GM12874 (cell line): ENCODE results near the gene CABP1.

Source experiments
- TF ChIP-seq, protein P1 (sequence below): IDR thresholded peaks from 2 replicates; pipeline ENCODE4 v1.5.1; 2011; ENCODE audit warnings: low read depth, mild to moderate bottlenecking, control low read depth, low read length, moderate library complexity; ENCODE audit not compliant: insufficient read depth

Gene CABP1

DNA sequence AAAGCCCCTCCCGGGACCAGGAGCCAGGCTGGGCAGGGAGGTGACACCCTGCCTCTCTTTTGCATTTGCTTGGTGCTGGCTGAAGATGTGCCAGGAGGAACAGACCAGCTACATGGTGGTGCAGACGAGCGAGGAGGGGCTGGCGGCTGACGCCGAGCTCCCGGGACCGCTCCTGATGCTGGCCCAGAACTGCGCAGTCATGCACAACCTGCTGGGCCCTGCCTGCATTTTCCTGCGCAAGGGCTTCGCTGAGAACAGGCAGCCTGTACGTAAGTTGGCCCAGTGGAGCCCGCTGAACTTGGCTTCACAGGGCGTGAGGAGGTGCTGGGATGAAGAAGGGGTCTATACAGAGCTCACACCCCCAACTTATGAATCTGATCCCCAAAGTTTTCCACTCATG, 15.6 kb downstream of the CABP1 start:
- TF ChIP-seq, protein P1, sequence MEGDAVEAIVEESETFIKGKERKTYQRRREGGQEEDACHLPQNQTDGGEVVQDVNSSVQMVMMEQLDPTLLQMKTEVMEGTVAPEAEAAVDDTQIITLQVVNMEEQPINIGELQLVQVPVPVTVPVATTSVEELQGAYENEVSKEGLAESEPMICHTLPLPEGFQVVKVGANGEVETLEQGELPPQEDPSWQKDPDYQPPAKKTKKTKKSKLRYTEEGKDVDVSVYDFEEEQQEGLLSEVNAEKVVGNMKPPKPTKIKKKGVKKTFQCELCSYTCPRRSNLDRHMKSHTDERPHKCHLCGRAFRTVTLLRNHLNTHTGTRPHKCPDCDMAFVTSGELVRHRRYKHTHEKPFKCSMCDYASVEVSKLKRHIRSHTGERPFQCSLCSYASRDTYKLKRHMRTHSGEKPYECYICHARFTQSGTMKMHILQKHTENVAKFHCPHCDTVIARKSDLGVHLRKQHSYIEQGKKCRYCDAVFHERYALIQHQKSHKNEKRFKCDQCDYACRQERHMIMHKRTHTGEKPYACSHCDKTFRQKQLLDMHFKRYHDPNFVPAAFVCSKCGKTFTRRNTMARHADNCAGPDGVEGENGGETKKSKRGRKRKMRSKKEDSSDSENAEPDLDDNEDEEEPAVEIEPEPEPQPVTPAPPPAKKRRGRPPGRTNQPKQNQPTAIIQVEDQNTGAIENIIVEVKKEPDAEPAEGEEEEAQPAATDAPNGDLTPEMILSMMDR, result no peak

DNA sequence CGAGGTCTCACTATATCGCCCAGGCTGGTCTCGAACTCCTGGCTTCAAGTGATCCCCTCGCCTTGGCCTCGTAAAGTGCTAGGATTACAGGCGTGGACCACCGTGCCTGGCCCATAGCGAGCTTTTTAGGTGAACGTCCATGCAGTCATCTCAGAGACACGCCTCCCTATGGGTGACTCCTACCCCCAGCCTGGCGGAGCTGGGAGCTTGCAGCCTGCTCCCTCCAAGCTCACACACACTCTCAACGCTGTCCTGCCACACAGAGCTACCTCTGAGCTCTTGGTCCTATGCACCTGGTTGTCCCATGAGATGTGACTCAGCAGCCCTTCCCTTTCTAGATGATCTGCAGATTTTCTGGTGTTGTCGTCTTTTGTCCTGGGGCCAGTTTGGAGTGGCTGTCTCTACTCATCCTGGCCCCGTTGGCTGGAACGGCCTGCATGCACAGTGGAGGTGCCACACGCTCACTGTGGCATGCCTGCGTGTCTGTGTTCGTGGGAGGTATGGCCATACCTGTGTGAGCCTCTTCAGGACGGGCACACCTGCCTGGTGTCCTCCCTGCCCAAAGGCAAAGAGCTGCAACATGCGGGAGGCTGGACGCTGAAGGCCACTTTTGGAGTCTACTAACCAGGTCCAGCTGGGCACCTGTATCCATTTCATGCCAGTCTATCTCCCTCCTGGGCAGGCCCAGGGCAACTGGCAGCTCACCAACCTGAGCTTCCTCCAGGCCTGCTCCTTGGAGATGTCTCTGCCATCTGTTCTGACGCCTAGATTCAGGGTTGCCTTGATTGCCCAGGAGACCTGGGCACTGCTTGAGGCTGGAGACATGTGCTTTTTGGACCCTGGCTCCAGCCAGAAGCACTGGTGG, 18.1 kb downstream of the CABP1 start:
- TF ChIP-seq, protein P1, result no peak

DNA sequence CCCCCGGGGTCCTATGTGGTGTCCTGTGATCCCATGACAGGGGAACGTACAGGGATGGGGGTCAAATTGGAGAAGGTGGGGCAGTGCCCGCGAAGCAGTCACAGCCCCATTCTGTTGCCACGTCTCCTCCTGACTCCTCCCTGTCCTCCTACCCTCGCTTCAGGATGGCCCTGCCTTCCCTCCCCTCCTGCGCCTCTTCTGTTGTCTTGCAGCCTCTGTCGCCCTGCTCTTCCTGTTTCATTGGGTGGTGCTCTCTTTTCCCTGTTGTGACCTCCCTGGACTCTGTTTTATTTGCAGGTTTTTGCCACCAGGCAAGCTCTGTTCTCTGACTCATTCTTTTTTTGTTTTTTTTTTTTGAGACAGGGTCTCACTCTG, 18.7 kb downstream of the CABP1 start:
- TF ChIP-seq, protein P1, result no peak

DNA sequence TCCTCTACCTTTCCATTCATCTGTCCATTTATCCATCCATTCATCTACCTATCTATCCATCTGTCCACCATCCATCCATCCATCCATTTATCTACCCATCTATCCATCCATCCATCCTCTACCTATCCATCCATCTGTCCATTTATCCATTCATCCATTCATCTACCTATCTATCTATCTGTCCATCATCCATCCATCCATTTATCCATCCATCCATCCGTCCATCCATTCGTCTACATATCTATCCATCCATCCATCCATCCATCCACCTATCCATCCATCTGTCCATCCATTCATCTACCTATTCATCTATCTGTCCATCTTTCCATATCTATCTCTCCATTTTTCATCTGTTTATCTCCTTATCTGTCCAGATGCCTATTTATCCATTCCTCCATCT, 21.0 kb downstream of the CABP1 start:
- TF ChIP-seq, protein P1, result no peak

DNA sequence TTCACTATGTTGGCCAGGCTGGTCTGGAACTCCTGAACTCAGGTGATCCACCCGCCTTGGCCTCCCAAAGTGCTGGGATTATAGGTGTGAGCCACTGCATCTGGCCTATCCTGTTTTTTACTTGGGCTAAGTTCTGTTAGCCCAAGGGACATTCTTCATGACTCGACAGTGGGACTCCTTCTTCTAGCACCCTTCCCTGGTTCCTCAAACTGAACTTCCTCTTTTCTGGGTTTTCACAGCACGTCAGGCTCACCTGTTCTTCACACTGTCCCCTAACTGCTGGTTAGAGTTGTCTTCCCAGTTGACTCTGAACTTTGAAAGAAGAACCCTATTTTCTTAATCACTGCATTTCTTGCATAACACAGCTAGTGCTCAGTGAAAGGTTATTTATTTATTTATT, 22.5 kb downstream of the CABP1 start:
- TF ChIP-seq, protein P1, result no peak

DNA sequence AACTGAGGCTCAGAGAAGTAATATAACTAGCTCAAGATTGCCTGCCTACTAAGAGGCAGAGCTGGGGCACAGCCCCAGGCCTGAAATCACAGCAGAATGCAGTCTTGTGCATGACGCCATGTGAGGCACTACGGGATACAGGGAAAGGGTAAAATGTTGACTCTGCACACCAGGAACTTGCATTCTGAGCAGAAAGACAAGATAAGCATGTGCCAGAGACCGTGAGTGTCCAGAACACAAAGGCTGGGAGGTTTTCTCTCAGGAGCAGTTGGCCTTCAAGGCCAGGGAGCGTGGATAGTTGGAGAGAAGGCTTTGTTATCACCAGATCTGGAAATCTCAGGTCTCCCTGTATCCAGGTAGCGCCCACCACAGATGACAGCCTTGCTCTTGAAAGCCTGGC, 23.3 kb downstream of the CABP1 start:
- TF ChIP-seq, protein P1, result no peak

DNA sequence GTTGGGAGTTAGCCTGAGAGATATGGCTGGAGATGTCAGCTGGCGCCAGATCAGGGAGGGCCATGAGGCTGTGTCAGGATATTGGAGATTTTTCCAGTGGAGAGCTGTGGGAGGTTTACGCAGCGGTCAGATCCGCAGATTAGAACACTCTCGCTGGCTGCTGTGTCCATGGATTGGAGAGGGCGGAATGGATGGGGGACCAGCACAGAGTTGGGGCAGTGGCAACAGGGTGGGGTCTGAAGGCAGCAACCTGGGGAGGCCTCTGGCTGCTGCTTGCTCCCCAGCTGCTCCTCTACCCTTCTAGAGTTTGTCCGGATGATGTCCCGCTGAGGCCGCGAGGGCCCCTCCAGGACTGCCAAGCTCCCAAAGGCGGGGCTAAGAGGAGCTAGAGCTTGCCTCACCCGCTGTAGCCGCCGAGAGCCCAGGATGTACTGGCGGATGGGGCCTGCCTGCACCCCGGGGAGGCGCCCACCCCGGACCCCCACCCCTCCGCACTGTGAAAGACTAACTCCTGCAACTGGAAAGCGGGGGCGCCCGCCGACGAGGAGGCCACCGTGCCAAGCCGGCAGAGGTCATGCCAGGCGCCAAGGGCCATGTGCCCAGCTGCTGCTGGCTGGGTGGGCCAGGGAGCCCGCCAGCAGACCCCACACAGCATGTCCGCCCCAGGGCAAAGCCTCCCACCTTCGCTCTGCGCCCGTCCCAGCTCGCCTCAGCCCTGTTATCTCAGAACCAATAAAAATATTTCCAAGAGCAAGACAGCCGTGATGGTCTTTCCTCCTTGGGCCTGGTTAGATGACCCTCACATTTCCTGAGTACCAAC, 26.4 kb downstream of the CABP1 start:
- TF ChIP-seq, protein P1, result no peak
